Tibial nerve (tissue), 4 donors: ENCODE results near the gene GPR37L1.

ENCODE experiments used
- CTCF ChIP-seq, 5 experiments: fragments of 200-600 bp in 3 of 5; fragments of 450-650 bp in 2 of 5; sonication (generic) in 3 of 5; IDR thresholded peaks; one replicate each; pipeline ENCODE4 v1.5.1; 2016 to 2019; ENCODE audit warnings: antibody characterized with exemption in 5 of 5, mild to moderate bottlenecking in 3 of 5, moderate library complexity in 2 of 5
- EP300 ChIP-seq, 2 donors: sonication (generic); formaldehyde crosslinking; IDR thresholded peaks; one replicate each; pipeline ENCODE4 v1.6.1; 2017; ENCODE audit warnings: antibody characterized with exemption in 2 of 2, mild to moderate bottlenecking in 1 of 2
- POLR2A ChIP-seq, 2 donors: fragments of 450-650 bp; IDR thresholded peaks; one replicate each; pipeline ENCODE4 v1.6.1; 2017; ENCODE audit warnings: antibody characterized with exemption in 2 of 2, mild to moderate bottlenecking in 2 of 2, moderate library complexity in 2 of 2

GRCh38 chr1:202129453-202130296 lies 7.0 kb downstream of the GPR37L1 start:
- peak in 1 of 5 experiments; percentile 21 for TF ChIP-seq CTCF (IDR thresholded peaks at IDR 0.05)
- TF ChIP-seq POLR2A (IDR thresholded peaks at IDR 0.05): no peak
- no peak for TF ChIP-seq EP300 (IDR thresholded peaks at IDR 0.05)
